H9 (cell line): Measurements from ENCODE around the gene COX10. TPM values are rescaled to one million over a fixed set of nuclear protein-coding genes. Genes with fewer than 3 reads are reported as not detected.

Experiments used
- DNase-seq: peaks from one replicate; pipeline ENCODE4 v3.0.0-alpha.2; 2017
- H2AFZ ChIP-seq: one replicate; pipeline ENCODE4 v1.6.1; 2013; ENCODE audit warnings: mild to moderate bottlenecking, low read length, control low read depth, moderate library complexity
- H2AK5ac ChIP-seq: 2 replicates; pipeline ENCODE4 v1.6.1; 2013; ENCODE audit warnings: low read length, control low read depth, mixed read lengths; ENCODE audit not compliant: insufficient read length
- H2BK120ac ChIP-seq: one replicate; pipeline ENCODE4 v1.6.1; 2013; ENCODE audit warnings: low read depth, mild to moderate bottlenecking, low read length, control low read depth, inconsistent platforms; ENCODE audit not compliant: poor library complexity, severe bottlenecking
- H2BK12ac ChIP-seq: 2 replicates; pipeline ENCODE4 v1.6.1; 2013; ENCODE audit warnings: low read length, control low read depth, mixed read lengths, low read depth; ENCODE audit not compliant: insufficient read length
- H2BK15ac ChIP-seq: 2 replicates; pipeline ENCODE4 v1.6.1; 2013; ENCODE audit warnings: low read depth, low read length, control low read depth
- H2BK20ac ChIP-seq: one replicate; pipeline ENCODE4 v1.6.1; 2013; ENCODE audit warnings: low read depth, mild to moderate bottlenecking, low read length, control low read depth, inconsistent platforms; ENCODE audit not compliant: poor library complexity, severe bottlenecking
- H2BK5ac ChIP-seq: 2 replicates; pipeline ENCODE4 v1.6.1; 2013; ENCODE audit warnings: low read length, control low read depth, mixed read lengths; ENCODE audit not compliant: insufficient read length
- H3K14ac ChIP-seq: 2 replicates; pipeline ENCODE4 v1.6.1; 2013; ENCODE audit warnings: low read length, control low read depth; ENCODE audit not compliant: insufficient read depth
- H3K18ac ChIP-seq: 2 replicates; pipeline ENCODE4 v1.6.1; 2013; ENCODE audit warnings: low read depth, mild to moderate bottlenecking, mixed read lengths, low read length, control low read depth; ENCODE audit not compliant: insufficient read length
- H3K23ac ChIP-seq: 2 replicates; pipeline ENCODE4 v1.6.1; 2013; ENCODE audit warnings: low read length, control low read depth, mixed read lengths, low read depth; ENCODE audit not compliant: insufficient read length
- H3K23me2 ChIP-seq: 2 replicates; pipeline ENCODE4 v1.6.1; 2013; ENCODE audit warnings: low read depth, mild to moderate bottlenecking, mixed read lengths, low read length, control low read depth; ENCODE audit not compliant: insufficient read length, poor library complexity, severe bottlenecking
- H3K27ac ChIP-seq: 2 replicates; pipeline ENCODE4 v1.5.1; 2013; ENCODE audit warnings: low read length, control low read depth, mixed read lengths, low read depth; ENCODE audit not compliant: insufficient read length
- H3K27me3 ChIP-seq: 2 replicates; pipeline ENCODE4 v1.6.1; 2013; ENCODE audit warnings: low read length, control low read depth, inconsistent platforms; ENCODE audit not compliant: insufficient read depth
- H3K4ac ChIP-seq: 2 replicates; pipeline ENCODE4 v1.6.1; 2013; ENCODE audit warnings: low read depth, mild to moderate bottlenecking, control low read depth, inconsistent platforms, low read length, moderate library complexity
- H3K4me1 ChIP-seq: 2 replicates; pipeline ENCODE4 v1.6.1; 2013; ENCODE audit warnings: low read length, control low read depth, inconsistent platforms; ENCODE audit not compliant: insufficient read depth
- H3K4me2 ChIP-seq: 2 replicates; pipeline ENCODE4 v1.6.1; 2013; ENCODE audit warnings: low read length, control low read depth, mixed read lengths; ENCODE audit not compliant: insufficient read length, insufficient read depth
- H3K56ac ChIP-seq: 2 replicates; pipeline ENCODE4 v1.6.1; 2013; ENCODE audit warnings: low read depth, mild to moderate bottlenecking, mixed read lengths, low read length, control low read depth; ENCODE audit not compliant: insufficient read length
- H3K79me1 ChIP-seq: 2 replicates; pipeline ENCODE4 v1.6.1; 2013; ENCODE audit warnings: low read depth, mild to moderate bottlenecking, moderate library complexity, low read length, control low read depth, inconsistent platforms; ENCODE audit not compliant: insufficient read depth, poor library complexity, severe bottlenecking
- H3K79me2 ChIP-seq: 2 replicates; pipeline ENCODE4 v1.6.1; 2013; ENCODE audit warnings: low read length, control low read depth, inconsistent platforms; ENCODE audit not compliant: insufficient read depth
- H3K9ac ChIP-seq: 2 replicates; pipeline ENCODE4 v1.6.1; 2013; ENCODE audit warnings: low read length, control low read depth, mixed read lengths; ENCODE audit not compliant: insufficient read length; ENCODE audit errors: extremely low read depth
- H3K9me3 ChIP-seq: one replicate; pipeline ENCODE4 v1.6.1; 2013; ENCODE audit warnings: low read depth, low read length, inconsistent platforms; ENCODE audit not compliant: control insufficient read depth
- H3T11ph ChIP-seq: one replicate; pipeline ENCODE4 v1.6.1; 2013; ENCODE audit warnings: mild to moderate bottlenecking, low read length, control low read depth, inconsistent platforms
- H4K20me1 ChIP-seq: one replicate; pipeline ENCODE4 v1.6.1; 2013; ENCODE audit not compliant: control insufficient read depth, insufficient read length, insufficient read depth
- H4K5ac ChIP-seq: 2 replicates; pipeline ENCODE4 v1.6.1; 2013; ENCODE audit warnings: low read depth, mild to moderate bottlenecking, mixed read lengths, low read length, control low read depth; ENCODE audit not compliant: insufficient read length
- H4K8ac ChIP-seq: replicated peaks from 2 replicates; pipeline ENCODE4 v1.6.1; 2013; ENCODE audit warnings: low read length, control low read depth, mixed read lengths, low read depth; ENCODE audit not compliant: insufficient read length
- H4K91ac ChIP-seq: 2 replicates; pipeline ENCODE4 v1.6.1; 2013; ENCODE audit warnings: low read depth, mild to moderate bottlenecking, moderate library complexity, mixed read lengths, low read length, control low read depth; ENCODE audit not compliant: insufficient read length
- H3K27ac Mint-ChIP-seq, 3 experiments: 2 replicates in 2 of 3; 3 replicates in 1 of 3; pipeline ENCODE4 v1.8.0; 2020 to 2021; ENCODE audit warnings: mixed read lengths in 3 of 3, mild to moderate bottlenecking in 1 of 3, moderate library complexity in 1 of 3
- H3K27me3 Mint-ChIP-seq: 2 replicates; pipeline ENCODE4 v1.8.0; 2021; ENCODE audit warnings: low read depth, mild to moderate bottlenecking, moderate library complexity, mixed read lengths
- H3K36me3 Mint-ChIP-seq, 3 experiments: 2 replicates in 2 of 3; 3 replicates in 1 of 3; pipeline ENCODE4 v1.8.0; 2020 to 2021; ENCODE audit warnings: low read depth in 3 of 3, mixed read lengths in 3 of 3; ENCODE audit not compliant: insufficient read depth in 1 of 3
- H3K4me1 Mint-ChIP-seq, 2 experiments: 2 replicates each; pipeline ENCODE4 v1.8.0; 2020; ENCODE audit warnings: mixed read lengths in 2 of 2
- H3K4me3 Mint-ChIP-seq, 2 experiments: 2 replicates in 1 of 2; 3 replicates in 1 of 2; pipeline ENCODE4 v1.8.0; 2020 to 2021; ENCODE audit warnings: mild to moderate bottlenecking in 2 of 2, mixed read lengths in 2 of 2, moderate library complexity in 1 of 2
- H3K9me3 Mint-ChIP-seq, 2 experiments: 2 replicates in 1 of 2; 3 replicates in 1 of 2; pipeline ENCODE4 v1.8.0; 2020; ENCODE audit warnings: mild to moderate bottlenecking in 2 of 2, mixed read lengths in 2 of 2, moderate library complexity in 1 of 2
- CTCF ChIP-seq: fragments of 200-600 bp; sonication (generic); conservative IDR thresholded peaks from 3 replicates; pipeline ENCODE4 v1.8.0; 2021; ENCODE audit warnings: antibody characterized with exemption, mild to moderate bottlenecking
- WGBS: extraction: QIAGEN DNeasy Blood & Tissue Kit; methylation state at CpG from one replicate; pipeline ENCODE4 v1.1.7; 2013; ENCODE audit warnings: missing lambda C conversion rate, low lambda C conversion rate, mixed read lengths; ENCODE audit not compliant: insufficient read length; ENCODE audit errors: extremely low coverage; 5-methylcytosine and 5-hydroxymethylcytosine counted together
- total RNA-seq: library from RNA; stranded (reverse); gene quantifications from 2 replicates; pipeline ENCODE4 v1.2.1, GENCODE V29; 2021

Gene COX10
- total RNA-seq, 1 experiment from 2014 or later, result 20.6 TPM

GRCh38 chr17:14050616-14051015 lies 18.7 kb upstream of the COX10 start:
- Histone ChIP-seq H2BK12ac (no peak overlapping the region), H3K79me2 (no peaks in the 10 kb centered on the region), H2BK15ac (no peak overlapping the region), H3K56ac (no peak overlapping the region), H3K23me2 (no peaks in the 10 kb centered on the region), H3K4me2 (no peak overlapping the region), H3K18ac (no peak overlapping the region), H4K91ac (no peak overlapping the region), H3T11ph (no peak overlapping the region), H3K14ac (no peak overlapping the region), H3K27me3 (no peaks in the 10 kb centered on the region), H2AK5ac (no peak overlapping the region), H3K9ac (no peak overlapping the region), H4K20me1 (no peaks in the 10 kb centered on the region), H2BK20ac (no peak overlapping the region), H3K27ac (no peak overlapping the region), H3K23ac (no peak overlapping the region), H3K4ac (no peak overlapping the region), H4K8ac (no peak overlapping the region), H3K4me1 (no peaks in the 10 kb centered on the region), H2BK120ac (no peak overlapping the region), H4K5ac (no peak overlapping the region), H2BK5ac (peak overlapping the region; percentile 41), H3K9me3 (no peaks in the 10 kb centered on the region), H2AFZ (no peak overlapping the region), H3K79me1 (no peaks in the 10 kb centered on the region)
- Mint-ChIP-seq H3K4me3 (no peak overlapping the region), H3K4me1 (no peaks in the 10 kb centered on the region), H3K27ac (no peak overlapping the region), H3K27me3 (no peaks in the 10 kb centered on the region), H3K36me3 (no peaks in the 10 kb centered on the region; a peak in 1 of 7 replicates), H3K9me3 (no peaks in the 10 kb centered on the region)
- DNase-seq, result no peak
- WGBS, result no CpG with 5 or more reads among the region's 5 CpGs
- no peak for TF ChIP-seq CTCF
